Uterus (tissue), 4 donors: Measurements from ENCODE around the gene PLA2G3. TPM values are rescaled to one million over a fixed set of nuclear protein-coding genes. Genes with fewer than 3 reads are reported as not detected.

Source experiments
- DNase-seq, 2 donors: peaks; one replicate each; pipeline ENCODE4 v3.0.0-alpha.2; 2019 to 2020
- H3K27ac ChIP-seq, 2 donors: fragments of 200-600 bp; sonication (generic); 1 replicate in 1 of 2; 2 replicates in 1 of 2; pipeline ENCODE4 v1.5.1; 2016 to 2018
- H3K27me3 ChIP-seq, 2 donors: fragments of 200-600 bp; sonication (generic); one replicate each; pipeline ENCODE4 v1.5.1; 2018 to 2019; ENCODE audit warnings: control low read depth in 1 of 2
- H3K36me3 ChIP-seq, 2 donors: fragments of 200-600 bp; sonication (generic); one replicate each; pipeline ENCODE4 v1.5.1; 2019; ENCODE audit warnings: control low read depth in 1 of 2
- H3K4me1 ChIP-seq, 2 donors: fragments of 200-600 bp; sonication (generic); one replicate each; pipeline ENCODE4 v1.5.1; 2018 to 2019; ENCODE audit warnings: control low read depth in 1 of 2
- H3K4me3 ChIP-seq, 2 donors: fragments of 200-600 bp; sonication (generic); 1 replicate in 1 of 2; 2 replicates in 1 of 2; pipeline ENCODE4 v1.5.1; 2018 to 2019; ENCODE audit warnings: mild to moderate bottlenecking in 1 of 2
- H3K9me3 ChIP-seq, 2 donors: fragments of 200-600 bp; sonication (generic); one replicate each; pipeline ENCODE4 v1.5.1; 2019; ENCODE audit warnings: control low read depth in 1 of 2
- CTCF ChIP-seq, 4 experiments: fragments of 200-600 bp in 2 of 4; fragments of 450-650 bp in 2 of 4; sonication (generic) in 2 of 4; IDR thresholded peaks; one replicate each; pipeline ENCODE4 v1.5.1; 2016 to 2019; ENCODE audit warnings: antibody characterized with exemption in 4 of 4, mild to moderate bottlenecking in 2 of 4, moderate library complexity in 1 of 4
- POLR2A ChIP-seq, 2 donors: fragments of 450-650 bp; IDR thresholded peaks; one replicate each; pipeline ENCODE4 v1.6.1; 2016; ENCODE audit warnings: antibody characterized with exemption in 2 of 2, mild to moderate bottlenecking in 1 of 2, moderate library complexity in 1 of 2
- intact Hi-C: fragments of 100-400 bp; cut with DNase I; formaldehyde crosslinking; loops from one replicate; pipeline ENCODE4 v1.15.1; 2023; ENCODE audit warnings: low total_unique reads
- total RNA-seq, 4 donors: library from RNA; depleted of rRNA in 3 of 4; stranded (reverse); fragments of >200 nt in 3 of 4; gene quantifications; one replicate each; pipeline versions ENCODE4 v1.1.0 to v1.2.4, GENCODE V29; 2014 to 2023
- donor health status: DM: yes; HTN: yes; CAD: no.

Gene PLA2G3
- total RNA-seq, 4 donors from 2014 or later = not detected

GRCh38 chr22:31162015-31162765 is 21.9 kb upstream of the PLA2G3 start:
- Histone ChIP-seq H3K36me3 (no peaks in the 10 kb centered on the region), H3K9me3 (no peaks in the 10 kb centered on the region), H3K27me3 (no peaks in the 10 kb centered on the region), H3K4me1 (peaks cover 0 to 3% of the 10 kb centered on the region in 2 donors), H3K4me3 (no peak overlapping the region), H3K27ac (peak overlapping the region; percentile 0 to 9)
- intact Hi-C loops = no loop called here
- TF ChIP-seq CTCF (IDR thresholded peaks at IDR 0.05) (no peak), POLR2A (IDR thresholded peaks at IDR 0.05) (no peak)
- no peak for DNase-seq

- intact Hi-C loops = no loop called here
- Histone ChIP-seq H3K9me3 (no peaks in the 10 kb centered on the region), H3K27ac (peak overlapping the region in 1 of 2 donors; percentile 93), H3K27me3 (no peaks in the 10 kb centered on the region), H3K4me3 (peak overlapping the region; percentile 69 to 83), H3K4me1 (peaks cover 0 to 3% of the 10 kb centered on the region in 2 donors), H3K36me3 (no peaks in the 10 kb centered on the region)
- no peak for TF ChIP-seq CTCF (IDR thresholded peaks at IDR 0.05)
- TF ChIP-seq POLR2A (IDR thresholded peaks at IDR 0.05) = no peak
- DNase-seq = no peak
These were observed 21.1 kb upstream of the PLA2G3 start for GRCh38 chr22:31161386-31161785.

- Histone ChIP-seq H3K27ac (peak overlapping the region; percentile 93), H3K36me3 (no peaks in the 10 kb centered on the region), H3K27me3 (no peaks in the 10 kb centered on the region), H3K4me3 (peak overlapping the region; percentile 69 to 83), H3K9me3 (no peaks in the 10 kb centered on the region), H3K4me1 (peaks cover 0 to 9% of the 10 kb centered on the region in 2 donors)
- no peak for DNase-seq
- TF ChIP-seq CTCF (IDR thresholded peaks at IDR 0.05) = no peak
- TF ChIP-seq POLR2A (IDR thresholded peaks at IDR 0.05) = no peak
- intact Hi-C loops = no loop called here
These were observed 20.1 kb upstream of the PLA2G3 start for GRCh38 chr22:31160328-31160978.

- H3K4me1 ChIP-seq = peaks cover 6% of the 10 kb centered on the region in 2 donors
- intact Hi-C loops = no loop called here
- TF ChIP-seq CTCF (IDR thresholded peaks at IDR 0.05) (no peak), POLR2A (IDR thresholded peaks at IDR 0.05) (no peak)
- H3K4me3 ChIP-seq = no peak overlapping the region
- no peak for DNase-seq
- H3K27me3 ChIP-seq = no peaks in the 10 kb centered on the region
- no peaks in the 10 kb centered on the region for H3K36me3 ChIP-seq
- peak overlapping the region; percentile 78 to 90 for H3K27ac ChIP-seq
- H3K9me3 ChIP-seq = no peaks in the 10 kb centered on the region
These were observed 15.1 kb upstream of the PLA2G3 start for GRCh38 chr22:31155422-31155821.

- H3K9me3 ChIP-seq = no peaks in the 10 kb centered on the region
- H3K4me3 ChIP-seq = no peak overlapping the region
- no peaks in the 10 kb centered on the region for H3K27me3 ChIP-seq
- intact Hi-C loops = no loop called here
- peak overlapping the region; percentile 78 to 90 for H3K27ac ChIP-seq
- TF ChIP-seq CTCF (IDR thresholded peaks at IDR 0.05) = no peak
- no peak for TF ChIP-seq POLR2A (IDR thresholded peaks at IDR 0.05)
- H3K36me3 ChIP-seq = no peaks in the 10 kb centered on the region
- H3K4me1 ChIP-seq = peaks cover 6% of the 10 kb centered on the region in 2 donors
- no peak for DNase-seq
These were observed 14.7 kb upstream of the PLA2G3 start for GRCh38 chr22:31154975-31155374.
